ENCODE results near the gene TEX19. TPM values are rescaled to one million over a fixed set of nuclear protein-coding genes. Genes with fewer than 3 reads are reported as not detected.

The TEX19 gene
- total and polyA plus RNA-seq, 2 experiments from 2014 or later: 0.10 to 0.66 TPM

GRCh38 chr17:82399601-82400101 lies 40.6 kb downstream of the TEX19 start:
- Histone ChIP-seq H3K4me2 (no peak overlapping the region), H4K20me1 (replicated peaks; ENCODE audit: insufficient read depth) (no peaks in the 10 kb centered on the region), H3K79me2 (replicated peaks; ENCODE audit: insufficient read depth) (no peaks in the 10 kb centered on the region), H3K4me1 (ENCODE audit: insufficient read depth) (no peaks in the 10 kb centered on the region), H3K4me3 (no peak overlapping the region), H3K9me2 (ENCODE audit: insufficient read depth) (no peaks in the 10 kb centered on the region), H3F3A (replicated peaks; ENCODE audit: low read depth) (0 out of 2 replicates have a peak, but pooled peaks cover 2% of the 10 kb centered on the region), H2AFZ (no peak overlapping the region), H3K27me3 (ENCODE audit: insufficient read depth) (no peaks in the 10 kb centered on the region), H3K36me3 (ENCODE audit: insufficient read depth) (no peaks in the 10 kb centered on the region), H3K27ac (ENCODE audit: low read depth) (no peak overlapping the region)
- H3K9me3 Mint-ChIP-seq: no peaks in the 10 kb centered on the region
- H3K27ac Mint-ChIP-seq: no peak overlapping the region
- ATAC-seq: no peak
- TF ChIP-seq ZNF114 (CRISPR knock-in tag; IDR thresholded peaks at IDR 0.05) (no peak), EZH2phosphoT487 (IDR thresholded peaks at IDR 0.05; ENCODE audit: unreplicated experiment) (no peak), JUNB (IDR thresholded peaks at IDR 0.05; ENCODE audit: unreplicated experiment) (no peak), NANOG (IDR thresholded peaks at IDR 0.05; ENCODE audit: borderline replicate concordance) (no peak), ZNF331 (CRISPR knock-in tag; IDR thresholded peaks at IDR 0.05; ENCODE audit: low read depth) (no peak), STAT1 (IDR thresholded peaks at IDR 0.05; ENCODE audit: unreplicated experiment) (no peak), REST (IDR thresholded peaks at IDR 0.05; ENCODE audit: unreplicated experiment) (no peak), EZH2 (IDR thresholded peaks at IDR 0.05; ENCODE audit: low read depth, unreplicated experiment) (no peak)
- H3K4me3 Mint-ChIP-seq: no peak overlapping the region
- no peaks in the 10 kb centered on the region for H3K4me1 Mint-ChIP-seq
- H3K36me3 Mint-ChIP-seq (ENCODE audit: low read depth): peaks cover 7% of the 10 kb centered on the region
- peaks cover 7% of the 10 kb centered on the region for H3K27me3 Mint-ChIP-seq (ENCODE audit: insufficient read depth, low read depth, poor library complexity)
- DNase-seq (ENCODE audit: low spot score): no peak

- H3K79me2 ChIP-seq (replicated peaks; ENCODE audit: insufficient read depth): no peaks in the 10 kb centered on the region
- H3K4me2 ChIP-seq: no peak overlapping the region
- Mint-ChIP-seq H3K9me3 (no peaks in the 10 kb centered on the region), H3K27me3 (ENCODE audit: insufficient read depth, low read depth, poor library complexity) (peaks cover 7% of the 10 kb centered on the region), H3K4me3 (no peak overlapping the region), H3K36me3 (ENCODE audit: low read depth) (peaks cover 7% of the 10 kb centered on the region), H3K27ac (no peak overlapping the region), H3K4me1 (no peaks in the 10 kb centered on the region)
- ATAC-seq (no peak), DNase-seq (ENCODE audit: low spot score) (no peak)
- H3K27ac ChIP-seq (ENCODE audit: low read depth): no peak overlapping the region
- no peaks in the 10 kb centered on the region for H3K27me3 ChIP-seq (ENCODE audit: insufficient read depth)
- no peaks in the 10 kb centered on the region for H3K9me2 ChIP-seq (ENCODE audit: insufficient read depth)
- H3K4me1 ChIP-seq (ENCODE audit: insufficient read depth): no peaks in the 10 kb centered on the region
- 0 out of 2 replicates have a peak, but pooled peaks cover 2% of the 10 kb centered on the region for H3F3A ChIP-seq (replicated peaks; ENCODE audit: low read depth)
- no peak for TF ChIP-seq ZNF462 (CRISPR knock-in tag; IDR thresholded peaks at IDR 0.05)
- TF ChIP-seq ETS1 (IDR thresholded peaks at IDR 0.05): no peak
- TF ChIP-seq POLR2AphosphoS5 (IDR thresholded peaks at IDR 0.05; ENCODE audit: low read depth): no peak
- TF ChIP-seq ZNF331 (CRISPR knock-in tag; IDR thresholded peaks at IDR 0.05; ENCODE audit: low read depth): no peak
- no peaks in the 10 kb centered on the region for H3K36me3 ChIP-seq (ENCODE audit: insufficient read depth)
- no peak overlapping the region for H2AFZ ChIP-seq
- H4K20me1 ChIP-seq (replicated peaks; ENCODE audit: insufficient read depth): no peaks in the 10 kb centered on the region
- no peak overlapping the region for H3K4me3 ChIP-seq
Observed at GRCh38 chr17:82400206-82400605, 41.2 kb downstream of the TEX19 start.

Data from GM23338 (cell line).